CD4-positive, alpha-beta T cell treated with Interleukin-1 beta for 1 hour (primary cell): ENCODE measurements around the gene FBXO9.
"Not testable (repeated sequence)": the region's sequence is repeated elsewhere in the genome, so short reads cannot be mapped to it uniquely, and the experiment has no call there.

ENCODE experiments used
- DNase-seq, 2 donors: peaks; one replicate each; pipeline ENCODE4 v3.0.0-alpha.2; 2020 to 2022

FBXO9 gene

GRCh38 chr6:53048431-53049195, 16.6 kb upstream of the FBXO9 start:
- peak in 1 of 2 donors; percentile 40 for DNase-seq

GRCh38 chr6:53049415-53049814, 15.8 kb upstream of the FBXO9 start:
- no peak for DNase-seq

DNA sequence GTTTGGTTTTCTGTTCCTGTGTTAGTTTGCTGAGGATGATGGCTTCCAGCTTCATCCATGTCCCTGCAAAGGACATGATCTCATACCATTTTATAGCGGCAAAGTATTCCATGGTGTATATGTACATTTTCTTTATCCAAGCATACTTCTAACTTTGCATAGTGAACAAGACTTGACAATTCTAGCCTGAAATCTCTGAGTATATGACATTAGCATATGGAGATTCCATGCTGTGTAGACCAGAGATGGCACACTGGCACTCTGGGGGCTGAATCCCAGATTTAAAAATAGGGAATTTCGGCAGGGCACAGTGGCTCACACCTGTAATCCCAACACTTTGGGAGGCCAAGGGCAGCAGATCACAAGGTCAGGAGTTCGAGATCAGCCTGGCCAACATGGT, 13.1 kb upstream of the FBXO9 start:
- DNase-seq: not testable (repeated sequence)

- no peak for DNase-seq
Measured at GRCh38 chr6:53054532-53054931, 10.7 kb upstream of the FBXO9 start.

- DNase-seq: no peak
Measured at GRCh38 chr6:53055873-53056272, 9.3 kb upstream of the FBXO9 start.

DNA sequence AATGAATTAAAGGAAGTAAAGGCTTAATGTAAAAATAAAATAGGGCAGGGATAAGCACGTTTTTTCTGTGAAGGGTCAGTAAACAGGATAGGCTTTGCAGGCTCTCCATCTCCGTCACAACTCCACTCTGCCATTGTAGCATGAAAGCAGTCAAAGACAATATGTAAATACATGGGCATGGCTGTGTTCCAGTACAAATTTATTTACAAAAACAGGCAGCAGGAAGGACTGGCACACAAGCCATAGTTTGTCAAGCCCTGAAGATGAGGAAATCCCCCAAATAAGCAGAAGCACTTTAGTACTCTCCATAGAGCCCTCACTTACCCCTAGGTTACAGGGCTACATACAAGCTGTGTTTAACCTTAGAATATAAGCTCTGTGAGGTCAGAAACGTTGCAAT, 8.9 kb upstream of the FBXO9 start:
- DNase-seq: no peak

- DNase-seq: no peak
Measured at GRCh38 chr6:53058388-53059195, 6.6 kb upstream of the FBXO9 start.

DNA sequence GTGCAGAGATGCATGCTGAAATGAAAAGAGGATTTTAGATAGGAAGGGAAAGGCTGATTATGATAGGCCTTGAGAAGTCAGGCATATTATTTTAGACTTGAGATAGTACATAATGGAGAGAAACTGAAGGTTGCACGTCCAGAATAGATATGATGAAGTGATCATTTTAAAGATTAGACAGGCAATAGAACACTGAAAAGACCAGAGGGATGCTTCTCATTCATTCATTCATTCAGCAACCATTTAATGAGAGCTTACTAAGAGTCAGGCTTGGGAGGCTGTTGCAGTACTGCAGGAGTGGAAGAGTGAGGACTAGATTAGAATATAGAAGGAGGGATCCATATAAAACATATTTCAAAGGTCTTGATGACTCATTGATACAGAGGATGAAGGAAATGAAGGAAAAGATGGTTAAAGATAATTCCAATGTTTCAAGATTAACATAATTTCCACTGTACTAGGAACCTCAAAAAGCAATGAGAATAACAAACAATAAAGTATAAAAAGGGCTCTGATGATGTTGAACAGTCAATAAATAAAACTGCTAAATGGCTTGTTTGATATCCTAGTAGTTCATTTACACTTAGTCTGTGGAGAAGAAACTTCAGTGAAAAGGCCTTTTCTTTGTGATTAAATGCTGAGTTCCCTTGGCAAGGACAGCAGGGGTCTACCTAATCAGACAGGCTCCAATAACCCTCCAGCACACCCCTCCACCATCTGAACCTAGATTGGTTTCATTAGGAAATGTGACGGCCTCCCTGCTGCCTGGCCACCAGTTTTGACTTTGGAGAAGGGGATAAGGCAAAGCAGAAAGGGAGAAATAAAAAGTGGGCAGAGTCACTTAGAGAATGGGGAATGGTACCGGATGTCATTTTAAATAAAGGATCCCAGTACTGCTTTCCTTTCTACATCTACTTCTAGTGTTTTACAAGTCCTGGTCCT, 5.3 kb upstream of the FBXO9 start:
- no peak for DNase-seq

- DNase-seq: no peak
Measured at GRCh38 chr6:53062169-53062539, 3.0 kb upstream of the FBXO9 start.

GRCh38 chr6:53064255-53064654, 949 bp upstream of the FBXO9 start:
- DNase-seq: not testable (repeated sequence)

DNA sequence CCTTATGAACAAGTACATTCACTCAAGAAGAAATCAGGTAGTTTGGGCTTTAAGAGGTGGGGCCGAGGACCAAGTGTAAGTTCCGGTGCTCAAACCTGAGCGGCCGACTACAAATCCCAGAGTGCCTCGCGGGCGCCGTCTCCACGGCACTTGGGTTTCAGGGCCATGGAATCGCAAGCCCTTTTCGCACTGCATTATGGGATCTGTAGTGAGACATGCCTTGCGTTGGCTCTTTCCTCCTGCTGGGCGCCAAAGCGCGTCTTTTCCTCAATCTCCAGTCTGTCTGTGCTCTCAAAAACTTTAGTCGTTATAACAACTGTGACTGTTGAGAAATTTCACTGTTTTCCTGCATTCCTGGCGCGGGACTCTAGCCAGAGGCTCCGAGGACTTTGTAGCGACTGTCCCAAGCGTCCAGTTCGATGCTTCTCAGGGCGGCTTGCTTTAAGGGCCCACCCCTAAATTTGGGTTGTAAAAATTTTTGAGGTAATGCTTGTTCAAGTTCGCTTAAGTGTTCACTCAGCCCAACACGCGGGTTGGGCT, 408 bp upstream of the FBXO9 start:
- peak; percentile 96 to 97 for DNase-seq

DNA sequence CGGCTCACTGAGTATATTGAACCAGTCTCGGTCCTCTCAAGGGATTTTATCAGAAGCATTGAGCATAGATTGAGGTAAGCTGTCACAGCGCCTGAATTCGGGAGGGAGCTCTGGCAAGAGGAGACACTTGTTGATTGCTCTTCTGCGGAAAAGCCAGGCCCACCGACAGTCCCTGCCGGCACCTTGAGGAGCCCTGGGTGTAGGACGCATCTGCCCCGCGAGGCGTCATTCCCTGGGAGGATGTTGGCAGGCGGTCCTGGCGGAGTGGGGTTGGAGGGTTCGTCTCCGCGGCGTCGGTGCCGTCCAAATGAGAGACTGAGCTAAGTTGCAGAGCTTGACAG, 843 bp downstream of the FBXO9 start:
- peak in 1 of 2 donors; percentile 12 for DNase-seq

DNA sequence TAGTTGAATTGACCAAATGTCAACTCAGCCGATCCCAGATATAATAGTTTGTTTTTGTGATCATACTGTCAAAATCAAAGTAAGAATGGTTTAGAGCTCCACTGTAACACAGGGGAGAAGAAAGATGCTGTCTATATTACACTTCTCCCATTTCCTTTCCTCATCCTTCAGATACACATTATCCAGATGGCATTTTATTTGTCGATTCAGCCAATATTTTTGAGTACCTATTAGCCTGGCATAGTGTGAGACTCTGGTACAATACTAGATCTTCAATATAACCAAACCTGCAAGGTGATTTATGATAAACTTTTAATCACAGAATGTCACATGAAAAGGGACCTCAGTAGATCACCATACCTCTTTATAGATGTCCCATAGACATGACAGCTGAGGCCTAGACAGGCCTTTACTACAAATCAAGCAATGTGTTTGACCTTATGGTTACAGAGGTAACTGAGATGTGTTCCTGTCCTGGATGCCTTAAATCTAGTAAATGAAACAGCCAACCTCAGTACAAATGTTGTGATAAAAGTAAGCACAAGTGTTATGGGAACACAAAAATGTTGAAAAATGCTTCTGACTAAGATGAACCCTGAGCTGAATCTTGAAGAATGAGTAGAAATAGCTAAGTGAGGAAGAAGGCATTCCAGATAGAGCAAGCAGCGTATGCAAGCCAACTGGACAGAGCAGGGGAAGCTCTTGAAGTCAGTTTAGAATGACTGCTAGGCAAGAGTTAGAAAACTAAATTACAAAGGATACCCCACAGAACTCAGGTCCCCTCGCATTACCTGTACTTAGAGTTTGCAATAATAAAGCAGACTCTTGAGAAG, 1.9 kb downstream of the FBXO9 start:
- no peak for DNase-seq

- no peak for DNase-seq
Measured at GRCh38 chr6:53067849-53068361, 2.7 kb downstream of the FBXO9 start.

GRCh38 chr6:53069427-53069826, 4.2 kb downstream of the FBXO9 start:
- DNase-seq: no peak

DNA sequence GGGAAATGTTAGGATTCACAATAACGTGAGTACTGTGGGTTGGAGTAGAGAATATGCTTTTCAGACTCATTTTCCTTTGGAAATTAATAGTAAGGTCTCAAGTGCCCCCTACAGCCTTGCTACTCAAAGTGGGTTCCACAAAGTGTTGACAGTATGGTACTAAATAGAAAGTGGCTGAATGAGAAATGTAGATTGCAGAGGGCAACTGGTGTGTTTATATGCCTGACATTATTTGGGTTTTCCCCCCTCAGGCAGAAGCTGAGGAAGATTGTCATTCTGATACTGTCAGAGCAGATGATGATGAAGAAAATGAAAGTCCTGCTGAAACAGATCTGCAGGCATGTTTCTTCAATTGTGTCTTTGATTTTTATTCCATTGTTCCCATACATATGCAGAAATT, 5.6 kb downstream of the FBXO9 start:
- DNase-seq: peak in 1 of 2 donors; percentile 22

DNA sequence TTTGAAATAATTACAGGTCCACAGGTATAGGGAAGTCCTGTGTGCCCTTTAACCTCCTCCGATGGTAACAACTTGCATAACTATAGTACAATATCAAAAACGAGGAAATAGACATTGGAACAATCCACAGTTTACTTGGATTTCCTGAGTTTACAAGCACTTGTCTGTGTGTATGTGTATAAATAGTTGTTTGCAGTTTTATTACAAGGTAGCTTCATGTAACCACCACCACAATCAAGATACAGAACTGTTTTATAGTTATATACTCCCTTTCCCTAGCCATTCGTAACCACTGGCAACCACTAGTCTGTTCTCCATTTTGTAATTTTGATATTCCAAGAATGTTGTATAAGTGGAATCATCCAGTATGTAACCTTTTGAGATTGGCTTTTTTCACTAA, 9.1 kb downstream of the FBXO9 start:
- no peak for DNase-seq

GRCh38 chr6:53080813-53081212, 15.6 kb downstream of the FBXO9 start:
- DNase-seq: no peak

GRCh38 chr6:53086302-53086701, 21.1 kb downstream of the FBXO9 start:
- no peak for DNase-seq

- no peak for DNase-seq
Measured at GRCh38 chr6:53089948-53090347, 24.7 kb downstream of the FBXO9 start.

- no peak for DNase-seq
Measured at GRCh38 chr6:53090576-53090975, 25.4 kb downstream of the FBXO9 start.

GRCh38 chr6:53095270-53095669, 30.1 kb downstream of the FBXO9 start:
- no peak for DNase-seq
